GM23248 (cell line): ENCODE results near the gene ZNF593.

ENCODE experiments used
- EZH2 ChIP-seq: fragments of 200-600 bp; sonication (generic); IDR thresholded peaks from 2 replicates; pipeline ENCODE4 v1.6.1; 2018; ENCODE audit warnings: antibody characterized with exemption, mild to moderate bottlenecking; ENCODE audit not compliant: insufficient read depth, poor library complexity, severe bottlenecking
- EZH2phosphoT487 ChIP-seq: fragments of 200-600 bp; sonication (generic); IDR thresholded peaks from 2 replicates; pipeline ENCODE4 v1.6.1; 2018; ENCODE audit warnings: antibody characterized with exemption, moderate library complexity, mild to moderate bottlenecking, low read depth; ENCODE audit not compliant: insufficient read depth

GRCh38 chr1:26191739-26192138, 22.0 kb downstream of the ZNF593 start:
- TF ChIP-seq EZH2 (no peak), EZH2phosphoT487 (no peak)
